ENCODE results near the gene KDM6B. TPM values are rescaled to one million over a fixed set of nuclear protein-coding genes. Genes with fewer than 3 reads are reported as not detected.

The KDM6B gene
- total RNA-seq = 3.4 and 6.3 TPM in 2 replicates

GRCh38 chr17:7833795-7834541 is at the start of gene KDM6B:
Gene KDM6B, plus strand, starts transcription at chr17:7834217. Its CDS starts 11,338 bp downstream, at chr17:7845555.

GRCh38 chr17:7854851-7855659 is 21.0 kb downstream of the KDM6B start, which contains the start of gene TMEM88:
Gene TMEM88, plus strand, starts transcription at chr17:7855066. Its CDS starts 9 bp downstream, at chr17:7855075.

GRCh38 chr17:7856811-7857712 is 23.0 kb downstream of the KDM6B start, which contains the start of gene NAA38:
Gene NAA38, minus strand, starts transcription at chr17:7857559. Its CDS starts 96 bp downstream, at chr17:7857463.

GRCh38 chr17:7857713-7858521 is 23.9 kb downstream of the KDM6B start, which contains the start of gene CYB5D1:
Gene CYB5D1, plus strand, starts transcription at chr17:7858003. Its CDS starts 132 bp downstream, at chr17:7858135.

Other genes starting within 250 kb of the KDM6B start
- gene SOX15, start 244.1 kb upstream of the KDM6B start, total RNA-seq = 30.6 and 59.9 TPM in 2 replicates
- 42.8 and 59.8 TPM in 2 replicates for gene FXR2, start 219.3 kb upstream of the KDM6B start, total RNA-seq
- 24.9 and 27.0 TPM in 2 replicates for gene SAT2, start 206.4 kb upstream of the KDM6B start, total RNA-seq
- gene SHBG, start 204.1 kb upstream of the KDM6B start, total RNA-seq = 0.43 and 0.48 TPM in 2 replicates
- gene ATP1B2, start 183.3 kb upstream of the KDM6B start, total RNA-seq = not detected in 2 replicates
- gene TP53, start 146.7 kb upstream of the KDM6B start, total RNA-seq = 15.8 and 23.1 TPM in 2 replicates
- gene WRAP53, start 145.7 kb upstream of the KDM6B start, total RNA-seq = 4.6 and 4.7 TPM in 2 replicates
- 0.48 TPM in 1 of 2 replicates, not detected in the other for gene EFNB3, start 129.0 kb upstream of the KDM6B start, total RNA-seq
- gene DNAH2, start 116.5 kb upstream of the KDM6B start, total RNA-seq = 0.21 TPM in 1 of 2 replicates, not detected in the other
- gene TMEM88, start 20.8 kb downstream of the KDM6B start, total RNA-seq = 0.43 and 0.96 TPM in 2 replicates
- 45.1 and 49.0 TPM in 2 replicates for gene NAA38, start 23.3 kb downstream of the KDM6B start, total RNA-seq
- gene CYB5D1, start 23.8 kb downstream of the KDM6B start, total RNA-seq = 8.5 and 9.6 TPM in 2 replicates
- 32.2 and 63.9 TPM in 2 replicates for gene CHD3, start 54.6 kb downstream of the KDM6B start, total RNA-seq
- gene RNF227, start 82.1 kb downstream of the KDM6B start, total RNA-seq = 20.5 and 22.8 TPM in 2 replicates
- under 0.01 TPM in 1 of 2 replicates, not detected in the other for gene KCNAB3, start 95.6 kb downstream of the KDM6B start, total RNA-seq
- gene TRAPPC1, start 97.7 kb downstream of the KDM6B start, total RNA-seq = 23.2 and 33.0 TPM in 2 replicates
- gene CNTROB, start 98.0 kb downstream of the KDM6B start, total RNA-seq = 7.0 and 14.5 TPM in 2 replicates
- gene GUCY2D, start 168.4 kb downstream of the KDM6B start, total RNA-seq = not detected in 2 replicates
- gene ALOX15B, start 204.8 kb downstream of the KDM6B start, total RNA-seq = 53.3 and 97.1 TPM in 2 replicates